Activated T-cell treated with anti-CD3 and anti-CD28 coated beads, Interleukin-2, amount 50 U/mL, for 4 hours (primary cell): ENCODE results near the gene RGPD6. TPM values are rescaled to one million over a fixed set of nuclear protein-coding genes. Genes with fewer than 3 reads are reported as not detected.
"Not testable (repeated sequence)": the region's sequence is repeated elsewhere in the genome, so short reads cannot be mapped to it uniquely, and the experiment has no call there.

Source experiments
- ATAC-seq, 2 donors: fragments of 200-7000 bp; cut with Tn5 transposase; one replicate each; pipeline ENCODE4 v1.10.0; 2021
- DNase-seq: peaks from one replicate; pipeline ENCODE4 v3.0.0-alpha.2; 2020
- H3K27me3 Mint-ChIP-seq: one replicate; pipeline ENCODE4 v1.8.0; 2021; ENCODE audit warnings: low read depth, mixed read lengths
- H3K36me3 Mint-ChIP-seq: one replicate; pipeline ENCODE4 v1.8.0; 2022; ENCODE audit warnings: mixed read lengths; ENCODE audit not compliant: insufficient read depth
- H3K4me1 Mint-ChIP-seq: one replicate; pipeline ENCODE4 v1.8.0; 2021; ENCODE audit warnings: low read depth, mixed read lengths
- H3K4me3 Mint-ChIP-seq: one replicate; pipeline ENCODE4 v1.8.0; 2021; ENCODE audit warnings: mild to moderate bottlenecking, moderate library complexity, mixed read lengths
- H3K9me3 Mint-ChIP-seq: one replicate; pipeline ENCODE4 v1.8.0; 2021; ENCODE audit warnings: mixed read lengths
- total RNA-seq, 3 donors: library from RNA; stranded (reverse); gene quantifications; one replicate each; pipeline ENCODE4 v1.2.1, GENCODE V29; 2021

Gene RGPD6
- total RNA-seq, 3 donors from 2014 or later: 7.4 to 20.4 (median 14.9) TPM

DNA sequence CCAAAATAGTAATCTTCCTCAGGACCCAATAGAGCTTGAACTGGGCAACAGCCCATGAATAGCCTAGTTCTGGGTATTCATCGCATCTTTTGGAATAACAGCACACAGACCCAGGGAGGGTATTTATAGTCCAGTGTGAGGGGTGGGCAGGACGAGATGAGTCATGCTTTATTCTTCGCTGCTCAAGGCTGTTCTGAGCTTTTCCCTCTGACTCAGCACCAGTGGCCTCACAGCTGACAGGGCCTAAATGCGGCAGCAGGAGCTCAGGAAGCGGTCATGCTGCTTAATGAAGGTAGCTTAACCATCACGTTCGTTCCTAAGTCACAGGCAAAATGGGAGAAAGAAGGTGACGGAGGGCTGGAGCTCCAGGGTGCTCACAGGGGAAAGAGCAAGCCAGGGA is 111.7 kb downstream of the RGPD6 start:
- not testable (repeated sequence) for H3K27me3 Mint-ChIP-seq, ATAC-seq, H3K4me1 Mint-ChIP-seq

More for the DNA sequence above, 111.7 kb downstream of the RGPD6 start:
- H3K4me3 Mint-ChIP-seq, H3K36me3 Mint-ChIP-seq, H3K9me3 Mint-ChIP-seq, DNase-seq: not testable (repeated sequence)

Other genes with a start within 250 kb of the RGPD6 start
- gene LIMS4, start 104.4 kb downstream of the RGPD6 start, total RNA-seq: 1 to 10 TPM in 1 of 3 donors, under 1 TPM in 2; 0.24 to 1.2 (median 0.65) TPM
- 10 to 100 TPM in 2 of 3 donors, 1 to 10 TPM in 1; 9.5 to 15.7 (median 15.4) TPM for gene BUB1, start 100.8 kb upstream of the RGPD6 start, total RNA-seq
- under 1 TPM; 0.24 to 0.32 (median 0.30) TPM for gene ACOXL, start 155.4 kb upstream of the RGPD6 start, total RNA-seq